GM21723 (cell line): ENCODE data around the gene NAA35.
"Not testable (repeated sequence)": the region's sequence is repeated elsewhere in the genome, so short reads cannot be mapped to it uniquely, and the experiment has no call there.

Experiments used
- ATAC-seq: cut with Tn5 transposase; IDR thresholded peaks from one replicate; pipeline ENCODE4 v1.9.1; 2021; ENCODE audit warnings: mild to moderate bottlenecking, moderate library complexity; ENCODE audit not compliant: unreplicated experiment

NAA35 gene

GRCh38 chr9:85943757-85944430, 2.9 kb downstream of the NAA35 start:
- no peak for ATAC-seq

GRCh38 chr9:85944672-85945071, 3.7 kb downstream of the NAA35 start:
- no peak for ATAC-seq

- ATAC-seq, result no peak
Measured at GRCh38 chr9:85949586-85950335, 8.8 kb downstream of the NAA35 start.

- no peak for ATAC-seq
Measured at GRCh38 chr9:85959955-85960354, 19.0 kb downstream of the NAA35 start.

- ATAC-seq, result no peak
Measured at GRCh38 chr9:85960688-85961093, 19.7 kb downstream of the NAA35 start.

GRCh38 chr9:85964526-85964925, 23.6 kb downstream of the NAA35 start:
- no peak for ATAC-seq

- ATAC-seq, result no peak
Measured at GRCh38 chr9:85964949-85965348, 24.0 kb downstream of the NAA35 start.

- ATAC-seq, result no peak
Measured at GRCh38 chr9:85969727-85970126, 28.8 kb downstream of the NAA35 start.

- ATAC-seq, result no peak
Measured at GRCh38 chr9:85971731-85972130, 30.8 kb downstream of the NAA35 start.

GRCh38 chr9:85973238-85973637, 32.3 kb downstream of the NAA35 start:
- ATAC-seq, result no peak

GRCh38 chr9:85974055-85974547, 33.2 kb downstream of the NAA35 start:
- not testable (repeated sequence) for ATAC-seq

- no peak for ATAC-seq
Measured at GRCh38 chr9:85978496-85978895, 37.5 kb downstream of the NAA35 start.

- ATAC-seq, result no peak
Measured at GRCh38 chr9:85981369-85981768, 40.4 kb downstream of the NAA35 start.

- ATAC-seq, result no peak
Measured at GRCh38 chr9:85984457-85984856, 43.5 kb downstream of the NAA35 start.

- no peak for ATAC-seq
Measured at GRCh38 chr9:85987236-85987635, 46.3 kb downstream of the NAA35 start.

GRCh38 chr9:85994191-85994590, 53.2 kb downstream of the NAA35 start:
- no peak for ATAC-seq

- no peak for ATAC-seq
Measured at GRCh38 chr9:85995097-85995496, 54.2 kb downstream of the NAA35 start.

- ATAC-seq, result no peak
Measured at GRCh38 chr9:85995599-85995998, 54.7 kb downstream of the NAA35 start.

- ATAC-seq, result no peak
Measured at GRCh38 chr9:86005253-86005775, 64.4 kb downstream of the NAA35 start.

GRCh38 chr9:86009133-86009532, 68.2 kb downstream of the NAA35 start:
- no peak for ATAC-seq

- ATAC-seq, result no peak
Measured at GRCh38 chr9:86020731-86021130, 79.8 kb downstream of the NAA35 start.

- no peak for ATAC-seq
Measured at GRCh38 chr9:86021166-86021565, 80.2 kb downstream of the NAA35 start.
